ENCODE results near the gene SURF4. TPM values are rescaled to one million over a fixed set of nuclear protein-coding genes. Genes with fewer than 3 reads are reported as not detected.
"Not testable (repeated sequence)": the region's sequence is repeated elsewhere in the genome, so short reads cannot be mapped to it uniquely, and the experiment has no call there.

The SURF4 gene
- total and polyA plus RNA-seq, 8 donors = 26.4 to 200 (median 132) TPM

DNA sequence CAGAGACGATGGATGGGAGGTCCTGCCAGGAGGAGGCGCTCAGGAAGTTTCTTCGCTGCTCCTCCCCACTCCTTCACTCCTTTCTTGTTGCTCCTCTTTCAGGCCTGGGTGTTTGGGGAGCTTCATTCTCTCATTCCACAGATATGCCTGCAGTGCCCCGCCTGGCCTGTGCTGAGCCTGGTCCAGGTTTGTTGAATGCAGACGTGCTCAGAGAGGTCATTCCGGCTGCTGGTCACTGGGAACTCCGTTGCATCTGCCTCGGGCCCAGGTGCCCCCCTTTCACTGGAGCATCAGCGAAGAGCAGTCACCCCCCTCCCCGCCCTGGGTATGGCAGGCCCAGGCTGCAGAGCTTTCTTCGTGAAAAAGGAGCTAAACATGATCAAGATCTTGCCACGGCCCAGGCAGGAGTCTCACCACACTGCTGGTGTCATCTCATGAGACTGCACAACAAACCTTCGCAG lies 55.4 kb downstream of the SURF4 start:
- WGBS, 5 donors = 68 to 80% (median 76%) methylated on average over 7 to 13 of the region's 13 CpGs
- H3K36me3 ChIP-seq = no peaks in the 10 kb centered on the region
- TF ChIP-seq EP300 (IDR thresholded peaks at IDR 0.05) (no peak), POLR2AphosphoS5 (IDR thresholded peaks at IDR 0.05) (no peak), POLR2A (IDR thresholded peaks at IDR 0.05) (no peak), CTCF (IDR thresholded peaks at IDR 0.05) (no peak)
- H3K4me1 ChIP-seq = no peaks in the 10 kb centered on the region
- no peak for DNase-seq
- H3K27me3 ChIP-seq = no peaks in the 10 kb centered on the region
- no peak overlapping the region for H3K27ac ChIP-seq
- H3K4me3 ChIP-seq = no peak overlapping the region
- intact Hi-C loops (cut with DNase I; ENCODE audit: low total_unique reads) = no loop called here
- no peaks in the 10 kb centered on the region for H3K9me3 ChIP-seq

DNA sequence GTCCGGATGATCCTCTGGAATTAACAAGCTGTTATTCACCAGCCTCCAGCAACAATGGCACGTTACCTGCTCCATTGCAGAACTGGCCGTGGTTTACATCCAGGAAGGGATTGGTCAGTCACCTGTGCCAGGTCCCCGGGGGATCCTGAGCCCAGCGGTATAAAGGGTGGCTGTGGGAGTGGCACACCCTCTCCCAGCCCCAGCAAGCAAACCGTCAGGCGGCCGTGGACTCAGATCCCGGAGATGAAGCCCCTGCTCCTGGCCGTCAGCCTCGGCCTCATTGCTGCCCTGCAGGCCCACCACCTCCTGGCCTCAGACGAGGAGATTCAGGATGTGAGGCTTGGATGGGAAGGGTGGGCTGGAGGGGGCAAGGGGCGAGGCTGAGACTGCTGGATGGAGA lies 58.3 kb downstream of the SURF4 start:
- H3K9me3 ChIP-seq; H3K4me3 ChIP-seq; H3K36me3 ChIP-seq; intact Hi-C loops (cut with DNase I; ENCODE audit: low total_unique reads); H3K4me1 ChIP-seq; DNase-seq; H3K27ac ChIP-seq; H3K27me3 ChIP-seq: not testable (repeated sequence)
- 70 to 100% (median 78%) methylated on average over 1 to 13 of the region's 13 CpGs for WGBS, 5 donors

DNA sequence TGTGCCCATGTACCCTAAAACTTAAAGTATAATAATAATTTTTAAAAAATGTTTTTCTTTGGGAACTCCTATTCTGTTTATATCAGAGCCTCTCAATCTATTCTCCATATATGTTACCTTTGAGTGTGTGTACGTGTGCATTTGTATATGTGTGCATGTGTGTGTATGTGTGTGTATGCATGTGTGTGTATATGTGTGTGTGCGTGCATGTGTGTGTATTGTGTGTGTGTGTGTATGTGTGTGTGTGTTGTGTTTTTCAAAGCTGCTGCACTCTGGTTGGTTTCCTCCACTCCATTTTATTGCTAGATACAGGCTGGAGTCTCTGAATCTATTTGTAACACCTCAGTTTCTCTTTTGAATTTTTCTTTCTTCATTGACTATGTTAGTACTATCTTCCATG lies 59.9 kb downstream of the SURF4 start:
- H3K27ac ChIP-seq = no peak overlapping the region
- no peak overlapping the region for H3K4me3 ChIP-seq
- no peaks in the 10 kb centered on the region for H3K27me3 ChIP-seq
- DNase-seq = no peak
- no peaks in the 10 kb centered on the region for H3K4me1 ChIP-seq
- intact Hi-C loops (cut with DNase I; ENCODE audit: low total_unique reads) = no loop called here
- no peak for TF ChIP-seq CTCF (IDR thresholded peaks at IDR 0.05)
- no peak for TF ChIP-seq POLR2AphosphoS5 (IDR thresholded peaks at IDR 0.05)
- no peak for TF ChIP-seq EP300 (IDR thresholded peaks at IDR 0.05)
- TF ChIP-seq POLR2A (IDR thresholded peaks at IDR 0.05) = no peak
- 61 to 86% (median 76%) methylated on average over 2 of the region's 2 CpGs for WGBS, 5 donors
- no peaks in the 10 kb centered on the region for H3K36me3 ChIP-seq
- no peaks in the 10 kb centered on the region for H3K9me3 ChIP-seq

Small RNA genes lying within 50 kb of the gene (small RNA-seq; reads per million reads assigned to genes)
- gene RF00019 (0 reads per million in 4 donors), gene SNORD24 (0 reads per million in 4 donors), gene SNORD36A (0 reads per million in 4 donors), gene SNORD36B (0 reads per million in 4 donors), gene SNORD36C (0 reads per million in 4 donors)

Other genes starting within 250 kb of the SURF4 start
- gene GBGT1, start 212.1 kb downstream of the SURF4 start, total RNA-seq = 10 to 100 TPM in 3 of 5 donors, 1 to 10 TPM in 2; 1.2 to 37.9 (median 21.3) TPM
- gene GBGT1, start 212.1 kb downstream of the SURF4 start, polyA plus RNA-seq = 10 to 100 TPM; 12.5 to 24.2 (median 23.8) TPM
- gene OBP2B, start 166.8 kb downstream of the SURF4 start, total RNA-seq = not detected
- gene OBP2B, start 166.8 kb downstream of the SURF4 start, polyA plus RNA-seq = not detected
- 10 to 100 TPM in 2 of 5 donors, 1 to 10 TPM in 2, under 1 TPM in 1; 0.72 to 67.1 (median 4.8) TPM for gene ABO, start 100.9 kb downstream of the SURF4 start, total RNA-seq
- 10 to 100 TPM in 1 of 3 donors, 1 to 10 TPM in 2; 1.6 to 11.0 (median 3.4) TPM for gene ABO, start 100.9 kb downstream of the SURF4 start, polyA plus RNA-seq
- 100 to 1,000 TPM in 1 of 5 donors, 10 to 100 TPM in 3, 1 to 10 TPM in 1; 2.9 to 138 (median 20.1) TPM for gene SURF6, start 39.9 kb downstream of the SURF4 start, total RNA-seq
- gene SURF6, start 39.9 kb downstream of the SURF4 start, polyA plus RNA-seq = 10 to 100 TPM; 13.0 to 14.8 (median 13.4) TPM
- 10 to 100 TPM in 4 of 5 donors, 1 to 10 TPM in 1; 4.7 to 27.7 (median 25.8) TPM for gene MED22, start 27.9 kb downstream of the SURF4 start, total RNA-seq
- 10 to 100 TPM; 11.4 to 18.3 (median 12.7) TPM for gene MED22, start 27.9 kb downstream of the SURF4 start, polyA plus RNA-seq
- gene RPL7A, start 27.8 kb downstream of the SURF4 start, total RNA-seq = 1,000 to 10,000 TPM in 4 of 5 donors, 100 to 1,000 TPM in 1; 809 to 1,438 (median 1,206) TPM
- gene RPL7A, start 27.8 kb downstream of the SURF4 start, polyA plus RNA-seq = 1,000 to 10,000 TPM; 3,101 to 4,243 (median 3,368) TPM
- 10 to 100 TPM in 3 of 5 donors, 1 to 10 TPM in 2; 1.7 to 46.9 (median 22.6) TPM for gene SURF1, start 19.6 kb downstream of the SURF4 start, total RNA-seq
- 100 to 1,000 TPM in 1 of 3 donors, 10 to 100 TPM in 2; 92.5 to 118 (median 95.5) TPM for gene SURF1, start 19.6 kb downstream of the SURF4 start, polyA plus RNA-seq
- 10 to 100 TPM in 2 of 5 donors, 1 to 10 TPM in 3; 1.8 to 75.3 (median 7.1) TPM for gene SURF2, start 19.5 kb downstream of the SURF4 start, total RNA-seq
- 10 to 100 TPM; 45.4 to 54.4 (median 47.1) TPM for gene SURF2, start 19.5 kb downstream of the SURF4 start, polyA plus RNA-seq
- not detected for gene STKLD1, start 306 bp upstream of the SURF4 start, total RNA-seq
- gene STKLD1, start 306 bp upstream of the SURF4 start, polyA plus RNA-seq = 1 to 10 TPM; 1.3 to 2.6 (median 1.9) TPM
- 10 to 100 TPM in 3 of 5 donors, 1 to 10 TPM in 1, under 1 TPM in 1; 0.45 to 64.3 (median 11.2) TPM for gene REXO4, start 42.0 kb upstream of the SURF4 start, total RNA-seq
- 10 to 100 TPM; 14.3 to 16.8 (median 14.7) TPM for gene REXO4, start 42.0 kb upstream of the SURF4 start, polyA plus RNA-seq
- 10 to 100 TPM in 1 of 5 donors, 1 to 10 TPM in 3, not detected in 1; 4.6 to 19.6 (median 6.1) TPM for gene ADAMTS13, start 46.3 kb upstream of the SURF4 start, total RNA-seq
- 1 to 10 TPM; 6.6 to 8.3 (median 8.3) TPM for gene ADAMTS13, start 46.3 kb upstream of the SURF4 start, polyA plus RNA-seq
- 10 to 100 TPM; 11.7 to 74.2 (median 16.7) TPM for gene CACFD1, start 83.9 kb upstream of the SURF4 start, total RNA-seq
- gene CACFD1, start 83.9 kb upstream of the SURF4 start, polyA plus RNA-seq = 10 to 100 TPM; 15.6 to 28.9 (median 28.3) TPM
- gene SLC2A6, start 103.0 kb upstream of the SURF4 start, total RNA-seq = 10 to 100 TPM in 1 of 5 donors, 1 to 10 TPM in 1, under 1 TPM in 1, not detected in 2; 0.55 to 14.3 (median 1.3) TPM
- gene SLC2A6, start 103.0 kb upstream of the SURF4 start, polyA plus RNA-seq = 1 to 10 TPM in 2 of 3 donors, under 1 TPM in 1; 0.92 to 3.1 (median 1.4) TPM
- gene MYMK, start 148.9 kb upstream of the SURF4 start, total RNA-seq = not detected
- gene MYMK, start 148.9 kb upstream of the SURF4 start, polyA plus RNA-seq = not detected
- gene ADAMTSL2, start 158.6 kb upstream of the SURF4 start, total RNA-seq = 10 to 100 TPM in 1 of 5 donors, 1 to 10 TPM in 2, not detected in 2; 3.3 to 20.6 (median 3.3) TPM
- 1 to 10 TPM; 1.3 to 1.9 (median 1.4) TPM for gene ADAMTSL2, start 158.6 kb upstream of the SURF4 start, polyA plus RNA-seq
- gene FAM163B, start 233.3 kb upstream of the SURF4 start, total RNA-seq = not detected
- gene FAM163B, start 233.3 kb upstream of the SURF4 start, polyA plus RNA-seq = not detected